Measurements from ENCODE around the gene U2AF1L4. TPM values are rescaled to one million over a fixed set of nuclear protein-coding genes. Genes with fewer than 3 reads are reported as not detected.

The U2AF1L4 gene
- total RNA-seq, 1 donor from 2014 or later, result 6.6 TPM

DNA sequence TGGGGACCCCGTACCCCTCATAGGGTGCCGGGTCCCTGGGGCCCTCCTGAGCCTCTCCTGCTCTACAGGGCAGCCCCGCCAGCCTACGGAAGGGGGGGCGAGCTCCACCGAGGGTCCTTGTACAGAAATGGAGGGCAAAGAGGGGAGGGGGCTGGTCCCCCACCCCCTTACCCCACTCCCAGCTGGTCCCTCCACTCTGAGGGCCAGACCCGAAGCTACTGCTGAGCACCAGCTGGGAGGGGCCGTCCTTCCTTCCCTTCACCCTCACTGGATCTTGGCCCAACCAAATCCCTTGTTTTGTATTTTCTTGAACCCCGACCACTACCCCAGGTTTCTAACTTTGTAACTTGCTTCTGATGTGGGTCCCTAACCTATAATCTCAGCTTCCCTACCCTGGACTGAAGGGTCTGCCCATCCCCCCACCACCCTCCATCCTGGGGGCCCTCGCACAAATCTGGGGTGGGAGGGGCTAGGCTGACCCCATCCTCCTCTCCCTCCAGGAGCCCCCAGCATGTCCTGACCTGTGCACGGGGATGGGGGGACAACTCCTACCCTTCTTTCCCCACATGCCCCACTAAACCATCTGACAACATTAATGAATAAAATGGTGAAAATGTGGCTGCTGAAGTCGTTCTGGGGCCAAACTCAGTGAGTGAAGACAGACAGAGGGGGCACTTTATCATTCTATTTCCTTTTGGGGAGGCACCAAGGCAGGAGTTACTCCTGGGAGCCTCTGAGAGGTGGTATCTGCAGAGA, 43.2 kb upstream of the U2AF1L4 start:
- TF ChIP-seq CTCF (IDR thresholded peaks at IDR 0.05), result no peak
- no peak for TF ChIP-seq POLR2A (IDR thresholded peaks at IDR 0.05)
- TF ChIP-seq POLR2AphosphoS5 (IDR thresholded peaks at IDR 0.05; ENCODE audit: insufficient read depth in 1 of 2, low read depth in 1 of 2), result no peak
- H3K27me3 ChIP-seq, result no peaks in the 10 kb centered on the region
- no peaks in the 10 kb centered on the region for H3K9me3 ChIP-seq
- H3K4me3 ChIP-seq, result no peak overlapping the region
- H3K4me1 ChIP-seq, result no peaks in the 10 kb centered on the region
- H3K36me3 ChIP-seq, result no peaks in the 10 kb centered on the region
- no peak overlapping the region for H3K27ac ChIP-seq
- DNase-seq (ENCODE audit: extremely low spot score in 2 of 2), result no peak
- intact Hi-C loops (cut with DNase I), result no loop called here

GRCh38 chr19:35787227-35787799, 42.1 kb upstream of the U2AF1L4 start:
- Histone ChIP-seq H3K9me3 (no peaks in the 10 kb centered on the region), H3K36me3 (peaks cover 0 to 1% of the 10 kb centered on the region in 2 donors), H3K4me3 (no peak overlapping the region), H3K27me3 (no peaks in the 10 kb centered on the region), H3K27ac (no peak overlapping the region), H3K4me1 (no peaks in the 10 kb centered on the region)
- no peak for TF ChIP-seq CTCF (IDR thresholded peaks at IDR 0.05)
- TF ChIP-seq POLR2AphosphoS5 (IDR thresholded peaks at IDR 0.05; ENCODE audit: insufficient read depth in 1 of 2, low read depth in 1 of 2), result no peak
- no peak for TF ChIP-seq POLR2A (IDR thresholded peaks at IDR 0.05)
- DNase-seq (ENCODE audit: extremely low spot score in 2 of 2), result no peak
- intact Hi-C loops (cut with DNase I), result no loop called here

- Histone ChIP-seq H3K9me3 (no peaks in the 10 kb centered on the region), H3K4me1 (no peaks in the 10 kb centered on the region), H3K27me3 (no peaks in the 10 kb centered on the region), H3K4me3 (no peak overlapping the region), H3K36me3 (peaks cover 0 to 4% of the 10 kb centered on the region in 2 donors), H3K27ac (no peak overlapping the region)
- DNase-seq (ENCODE audit: extremely low spot score in 2 of 2), result no peak
- no peak for TF ChIP-seq POLR2A (IDR thresholded peaks at IDR 0.05)
- TF ChIP-seq POLR2AphosphoS5 (IDR thresholded peaks at IDR 0.05; ENCODE audit: insufficient read depth in 1 of 2, low read depth in 1 of 2), result no peak
- TF ChIP-seq CTCF (IDR thresholded peaks at IDR 0.05), result no peak
- intact Hi-C loops (cut with DNase I), result no loop called here
Observed at GRCh38 chr19:35786299-35787160, 41.3 kb upstream of the U2AF1L4 start.

DNA sequence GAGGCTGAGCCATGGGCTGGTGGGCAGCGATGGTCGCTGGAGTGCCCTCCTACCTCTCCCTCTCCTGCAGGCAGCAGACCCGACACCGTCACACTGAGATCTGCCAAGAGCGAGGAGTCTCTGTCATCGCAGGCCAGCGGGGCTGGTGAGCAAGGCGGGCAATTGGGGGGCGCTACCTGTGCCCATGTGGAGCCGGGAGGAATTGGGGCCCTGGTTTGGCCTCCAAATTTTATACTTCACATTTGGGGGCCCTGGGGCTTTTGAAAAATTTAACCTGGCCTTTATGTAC, 40.1 kb upstream of the U2AF1L4 start:
- Histone ChIP-seq H3K36me3 (peaks cover 0 to 16% of the 10 kb centered on the region in 2 donors), H3K27me3 (no peaks in the 10 kb centered on the region), H3K9me3 (no peaks in the 10 kb centered on the region), H3K4me1 (no peaks in the 10 kb centered on the region), H3K27ac (no peak overlapping the region), H3K4me3 (no peak overlapping the region)
- TF ChIP-seq POLR2AphosphoS5 (IDR thresholded peaks at IDR 0.05; ENCODE audit: insufficient read depth in 1 of 2, low read depth in 1 of 2) (no peak), POLR2A (IDR thresholded peaks at IDR 0.05) (no peak), CTCF (IDR thresholded peaks at IDR 0.05) (no peak)
- DNase-seq (ENCODE audit: extremely low spot score in 2 of 2), result no peak
- intact Hi-C loops (cut with DNase I), result no loop called here
